CD4-positive, alpha-beta T cell treated with Interleukin-15 for 4 hours (primary cell): ENCODE data around the gene INSRR.

Experiments
- DNase-seq: peaks from one replicate; pipeline ENCODE4 v3.0.0-alpha.2; 2020; ENCODE audit warnings: low spot score

The INSRR gene

GRCh38 chr1:156826630-156827029 lies 32.3 kb downstream of the INSRR start:
- no peak for DNase-seq

GRCh38 chr1:156823210-156823790 lies 35.6 kb downstream of the INSRR start:
- DNase-seq = no peak

DNA sequence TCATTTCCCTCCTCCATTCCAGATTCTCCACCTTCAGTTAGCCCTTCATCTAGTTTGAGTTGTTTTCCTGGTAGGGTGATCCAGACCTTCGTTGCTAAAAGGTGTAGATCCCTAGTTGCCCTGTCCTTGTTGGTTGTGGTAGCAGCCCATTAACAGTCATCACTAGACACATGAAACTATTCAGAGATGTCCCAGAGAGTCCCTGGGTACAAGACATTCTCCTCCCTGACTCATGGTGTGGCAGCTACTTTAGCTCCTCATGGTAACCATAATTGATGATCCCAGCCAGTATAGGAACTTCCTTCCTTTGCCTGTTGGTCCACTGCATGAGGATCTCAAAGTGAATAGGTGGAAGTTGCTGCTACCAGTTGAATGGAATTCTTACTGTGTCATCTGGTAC lies 36.2 kb downstream of the INSRR start:
- DNase-seq = no peak

DNA sequence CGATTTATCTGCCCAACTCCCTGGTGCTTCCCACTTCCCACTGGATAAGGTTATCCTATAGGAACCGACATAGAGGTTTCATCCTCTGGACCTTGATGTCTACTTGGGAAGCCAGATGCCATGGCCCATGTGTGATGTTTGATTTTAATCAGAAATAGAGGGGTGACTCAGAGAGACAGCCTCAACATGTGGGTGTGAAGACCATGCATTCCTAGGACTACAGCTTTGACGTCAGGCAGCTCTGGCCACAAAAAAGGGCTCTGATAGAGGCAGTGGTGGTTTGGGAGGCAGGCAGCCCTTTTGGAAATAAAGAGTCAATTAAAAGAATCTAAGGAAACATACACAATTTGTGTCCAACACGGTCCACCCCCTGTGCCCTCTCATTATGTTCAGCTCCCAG lies 37.1 kb downstream of the INSRR start:
- DNase-seq = no peak

DNA sequence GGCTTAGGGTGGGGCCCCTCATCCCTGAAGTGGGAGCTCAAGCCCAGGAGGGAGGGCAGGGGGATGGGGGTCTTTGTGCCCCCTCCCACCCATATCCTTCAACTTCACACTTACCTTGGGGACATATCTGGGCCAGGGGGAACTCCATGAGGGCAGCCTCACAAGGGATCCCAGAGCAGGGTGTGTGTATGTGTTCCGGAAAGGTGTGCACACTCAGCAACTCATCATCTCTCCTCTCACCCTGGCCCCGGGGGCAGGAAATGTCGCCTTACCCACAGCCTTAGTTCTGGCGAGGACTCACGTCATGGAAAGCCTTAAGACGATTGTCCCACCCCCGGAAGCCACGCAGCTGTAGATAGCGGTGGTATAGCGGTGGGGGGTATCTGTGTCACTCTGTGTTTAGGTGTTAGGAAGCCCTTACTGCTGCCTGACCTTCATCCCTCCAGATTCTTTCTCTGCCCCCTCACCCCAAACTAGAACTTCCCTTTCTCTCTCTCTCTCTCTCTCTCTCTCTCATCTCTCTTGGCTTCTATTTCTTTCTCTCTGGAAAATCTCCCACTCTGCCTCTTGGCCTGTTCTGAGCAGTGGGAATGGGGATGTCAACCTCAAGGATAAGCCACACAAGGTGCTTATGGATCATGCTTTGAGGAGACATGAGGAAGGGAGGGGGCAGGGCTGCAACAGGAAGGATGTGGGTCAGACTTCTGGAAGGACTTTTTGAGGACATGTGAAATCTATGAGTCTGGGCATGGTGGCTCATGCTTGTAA lies 42.2 kb downstream of the INSRR start, which contains the start of gene SH2D2A:
Gene SH2D2A (minus strand): TSS at position 288 of the 768 bp plus-strand sequence. CDS start 140 bp downstream, at position 148.
- DNase-seq = peak; percentile 93

DNA sequence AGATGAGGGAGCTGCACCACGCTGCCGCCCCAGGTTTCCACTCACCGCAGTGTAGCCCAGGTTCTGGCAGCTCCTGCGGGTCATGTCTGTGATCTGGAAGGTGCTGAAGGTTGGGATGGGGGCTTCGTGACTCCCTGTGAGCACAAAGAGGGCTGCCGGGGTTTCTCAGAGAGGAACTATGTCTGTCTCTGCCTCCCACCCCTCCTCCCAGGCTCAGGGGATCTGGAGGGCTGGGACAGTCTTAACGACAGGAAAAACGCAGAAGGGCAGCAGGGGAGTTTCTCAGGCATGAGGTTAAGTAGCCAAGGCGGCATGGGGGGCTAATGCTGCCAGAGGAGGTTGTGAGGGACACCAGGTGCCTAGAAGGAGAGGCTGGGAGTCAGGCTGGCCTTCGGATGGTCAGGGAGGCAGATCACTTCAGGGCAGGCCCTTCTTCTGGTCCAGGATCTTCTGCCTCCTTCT lies 42.9 kb downstream of the INSRR start:
- DNase-seq = no peak

GRCh38 chr1:156815307-156815826 lies 43.5 kb downstream of the INSRR start:
- DNase-seq = no peak

DNA sequence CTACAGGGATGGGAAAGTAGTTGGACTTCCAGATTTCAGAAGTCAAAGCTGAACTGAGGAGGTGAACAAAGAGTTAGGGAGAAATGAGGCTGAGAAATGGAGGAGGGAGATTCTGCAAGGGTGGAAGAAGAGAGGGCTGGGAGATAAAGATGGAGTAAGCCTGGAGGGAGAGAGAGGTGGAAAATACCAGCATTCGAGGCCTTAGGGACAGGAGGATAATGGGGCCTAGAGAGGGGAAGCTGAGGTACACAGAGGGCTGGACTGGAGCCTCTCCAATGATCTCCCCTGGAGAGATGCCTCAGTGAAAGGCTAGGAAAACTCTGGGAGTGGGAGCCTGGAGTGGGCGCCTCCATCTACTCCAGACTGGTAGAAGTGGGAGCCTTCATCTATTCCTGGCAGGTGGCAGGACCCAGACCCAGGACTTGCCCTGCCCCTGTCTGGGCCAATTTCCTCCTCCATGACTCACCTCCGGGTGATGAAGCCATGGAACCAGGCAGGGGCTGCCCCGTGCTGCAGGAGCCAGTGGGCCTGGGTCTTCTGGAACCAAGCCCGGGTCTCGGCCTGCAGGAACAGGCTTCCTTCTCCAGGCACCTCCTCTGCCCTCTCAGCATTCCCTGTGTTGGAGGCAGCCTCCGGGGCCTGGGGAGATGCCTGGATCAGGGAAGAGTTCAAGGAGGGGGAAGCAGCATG lies 44.2 kb downstream of the INSRR start:
- DNase-seq = peak; percentile 54

- peak; percentile 66 for DNase-seq
These were observed 45.0 kb downstream of the INSRR start for GRCh38 chr1:156813750-156814570.

DNA sequence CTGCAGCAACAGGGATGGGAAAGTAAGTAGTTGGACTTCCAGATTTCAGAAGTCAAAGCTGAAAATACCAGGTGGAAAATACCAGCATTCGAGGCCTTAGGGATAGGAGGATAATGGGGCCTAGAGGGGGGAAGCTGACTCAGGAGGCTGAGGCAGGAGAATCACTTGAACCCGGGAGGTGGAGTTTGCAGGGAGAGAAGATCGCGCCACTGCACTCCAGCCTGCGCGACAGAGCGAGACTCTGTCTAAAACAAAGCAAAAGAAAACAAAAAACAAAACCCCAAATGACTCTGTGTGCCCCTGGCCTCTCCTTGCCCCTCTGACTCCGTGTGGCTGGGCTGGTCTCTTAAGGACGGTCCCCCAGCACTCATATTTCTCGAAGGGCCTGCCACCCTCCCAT lies 45.6 kb downstream of the INSRR start:
- DNase-seq = no peak

DNA sequence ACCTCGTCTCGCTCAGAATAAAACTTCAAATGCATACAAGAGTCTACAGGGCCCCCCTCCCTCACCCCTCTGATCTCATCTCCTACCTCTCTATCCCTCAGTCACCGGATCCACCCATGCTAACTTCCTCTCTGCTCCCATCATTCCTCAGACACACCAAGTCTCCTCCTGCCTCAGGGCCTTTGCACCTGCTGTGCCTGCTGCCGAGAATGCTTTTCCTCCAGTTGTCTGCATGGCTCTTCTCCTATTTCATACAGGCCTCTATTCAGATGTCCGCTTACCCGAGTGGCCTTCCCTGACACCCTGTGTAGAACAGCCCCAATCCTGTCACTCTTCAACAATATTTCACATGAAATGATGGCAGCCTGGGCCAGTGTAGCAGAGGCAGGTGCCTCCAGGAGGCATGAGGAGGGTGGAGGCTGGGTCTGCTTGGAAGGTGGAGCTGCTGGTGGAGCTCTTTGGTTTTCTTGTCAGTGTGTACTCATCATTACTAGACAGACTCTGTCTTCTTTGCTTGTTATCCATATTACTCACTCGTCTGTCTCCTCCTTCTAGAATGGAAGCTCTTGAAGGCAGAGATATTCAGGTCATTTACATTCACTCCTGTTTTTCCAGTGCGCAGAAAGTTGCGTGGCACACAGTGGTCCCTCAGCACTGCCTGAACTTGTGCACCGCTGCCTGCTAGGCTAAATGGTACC lies 46.5 kb downstream of the INSRR start:
- DNase-seq = no peak

GRCh38 chr1:156811168-156811567 lies 47.7 kb downstream of the INSRR start:
- no peak for DNase-seq

GRCh38 chr1:156809711-156810366 lies 49.1 kb downstream of the INSRR start:
- no peak for DNase-seq

GRCh38 chr1:156809281-156809680 lies 49.6 kb downstream of the INSRR start:
- DNase-seq = no peak

GRCh38 chr1:156808186-156809030 lies 50.5 kb downstream of the INSRR start:
- no peak for DNase-seq

DNA sequence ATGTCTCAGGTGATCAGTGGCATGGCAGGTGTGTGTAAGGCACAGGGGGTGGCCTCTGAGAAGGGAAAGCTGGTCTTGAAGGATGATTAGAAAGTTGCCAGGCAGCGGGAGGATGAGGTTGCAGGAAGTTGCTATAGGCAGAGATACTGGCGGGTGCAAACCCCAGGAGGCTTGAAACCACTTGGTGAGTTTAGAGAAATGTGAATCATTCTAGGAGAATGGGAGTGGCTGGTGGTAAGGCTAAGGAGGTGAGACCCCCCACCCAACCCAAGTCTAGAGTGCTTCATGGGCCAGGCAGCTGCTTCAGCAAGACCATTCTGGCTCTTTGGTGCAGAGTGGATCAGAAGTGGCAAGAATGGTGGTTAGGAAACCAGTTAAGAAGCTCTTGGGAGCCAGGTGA lies 51.3 kb downstream of the INSRR start:
- peak; percentile 70 for DNase-seq

GRCh38 chr1:156806512-156807440 lies 52.1 kb downstream of the INSRR start:
- DNase-seq = no peak

DNA sequence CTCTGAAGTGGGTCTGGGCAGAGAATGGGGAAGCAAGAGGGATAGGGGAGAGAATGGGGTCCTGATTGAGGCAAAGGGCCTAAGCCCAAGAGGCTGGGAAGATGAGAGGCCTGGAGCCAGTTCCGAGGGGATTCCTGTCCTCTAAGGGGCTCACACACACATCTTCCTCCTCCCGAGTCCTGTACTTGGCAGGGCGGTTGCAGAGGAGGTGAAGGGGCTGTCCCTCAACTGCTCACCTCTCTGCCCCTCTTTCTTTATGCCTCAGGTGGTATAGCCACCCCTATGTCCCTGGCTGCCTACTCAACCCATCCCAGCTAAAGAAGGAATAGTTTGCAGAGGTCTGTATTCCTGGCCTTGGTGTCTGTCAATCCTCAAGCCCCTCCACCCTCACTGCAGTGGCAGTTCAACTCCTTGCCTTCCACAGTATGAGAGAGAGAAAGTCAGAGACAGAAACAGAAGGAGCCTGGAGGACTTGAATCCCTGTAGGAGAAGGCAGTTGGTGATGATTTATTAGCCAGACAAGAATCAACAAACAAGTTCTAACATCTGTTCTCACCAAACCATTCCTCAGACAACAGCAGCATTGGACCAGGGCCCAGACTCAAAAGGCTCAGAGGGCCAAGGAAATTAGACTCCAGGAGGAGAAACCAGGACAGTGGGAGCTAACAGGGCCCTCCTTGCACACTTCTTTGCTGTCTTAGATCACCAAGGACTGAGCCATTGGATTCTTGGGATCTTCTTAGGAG lies 53.0 kb downstream of the INSRR start:
- DNase-seq = no peak
